Activated T-helper 1 cell treated with Interleukin-2 at 50 U/mL for 16 hours (primary cell): Measurements from ENCODE around the gene SLC15A4.
"Not testable (repeated sequence)": the region's sequence is repeated elsewhere in the genome, so short reads cannot be mapped to it uniquely, and the experiment has no call there.

Source experiments
- DNase-seq: peaks from one replicate; pipeline ENCODE4 v3.0.0-alpha.2; 2020; ENCODE audit warnings: low read depth

SLC15A4 gene

DNA sequence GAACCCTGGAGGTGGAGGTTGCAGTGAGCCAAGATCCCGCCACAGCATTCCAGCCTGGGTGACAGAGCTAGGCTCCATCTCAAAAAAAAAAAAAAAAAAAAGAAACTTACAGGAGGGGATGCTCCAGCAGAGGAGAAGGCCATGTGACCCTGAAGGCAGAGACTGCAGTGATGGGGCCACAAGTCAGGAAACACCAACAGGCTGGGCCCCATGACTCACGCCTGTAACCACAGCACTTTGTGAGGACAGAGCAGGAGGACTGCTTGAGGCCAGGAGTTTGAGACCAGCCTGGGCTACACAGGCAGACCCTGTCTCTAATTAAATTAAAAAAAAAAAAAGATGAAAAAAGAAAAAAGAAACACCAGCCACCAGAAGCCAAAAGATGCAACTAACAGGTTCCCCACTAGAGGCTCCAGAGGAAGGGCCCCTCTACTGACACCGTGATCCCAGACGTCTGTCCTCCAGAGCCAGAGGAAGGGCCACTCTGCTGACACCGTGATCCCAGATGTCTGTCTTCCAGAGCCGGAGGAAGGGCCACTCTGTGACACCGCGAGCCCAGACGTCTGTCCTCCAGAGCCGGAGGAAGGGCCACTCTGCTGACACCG, 20.4 kb upstream of the SLC15A4 start:
- DNase-seq, result no peak

DNA sequence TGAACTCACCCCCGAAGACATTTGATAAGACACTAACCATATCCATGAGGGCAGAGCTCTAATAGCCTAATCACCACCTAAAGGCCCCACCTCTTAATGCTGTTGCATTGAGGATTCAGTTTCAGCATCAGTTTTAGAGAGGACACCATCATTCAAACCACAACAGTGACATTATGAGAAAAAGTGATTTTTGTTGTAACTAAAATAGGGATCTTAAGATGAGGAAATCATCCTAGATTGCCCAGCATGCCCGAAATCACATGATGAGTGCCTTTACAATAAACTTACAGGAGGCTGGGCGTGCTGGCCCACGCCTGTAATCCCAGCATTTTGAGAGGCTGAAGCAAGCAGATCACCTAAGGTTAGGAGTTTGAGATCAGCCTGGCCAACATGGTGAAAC, 19.8 kb upstream of the SLC15A4 start:
- DNase-seq, result no peak

DNA sequence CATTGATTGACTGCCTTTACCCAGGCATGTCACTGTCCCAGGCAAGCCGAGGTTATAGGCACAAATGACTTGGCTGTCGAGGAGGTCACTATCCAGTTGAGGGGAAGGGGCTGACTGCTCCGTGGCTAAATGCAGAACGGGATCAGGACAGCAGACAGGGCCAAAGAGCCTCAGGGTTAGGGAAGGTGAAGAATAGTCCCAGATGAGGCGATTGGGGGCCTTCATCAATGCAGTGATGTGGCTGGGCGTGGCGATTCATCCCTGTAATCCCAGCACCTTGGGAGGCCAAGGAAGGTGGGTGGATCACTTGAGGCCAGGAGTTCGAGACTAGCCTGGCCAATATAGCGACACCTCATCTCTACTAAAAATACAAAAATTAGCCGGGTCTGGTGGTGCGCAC, 18.8 kb upstream of the SLC15A4 start:
- DNase-seq, result no peak

DNA sequence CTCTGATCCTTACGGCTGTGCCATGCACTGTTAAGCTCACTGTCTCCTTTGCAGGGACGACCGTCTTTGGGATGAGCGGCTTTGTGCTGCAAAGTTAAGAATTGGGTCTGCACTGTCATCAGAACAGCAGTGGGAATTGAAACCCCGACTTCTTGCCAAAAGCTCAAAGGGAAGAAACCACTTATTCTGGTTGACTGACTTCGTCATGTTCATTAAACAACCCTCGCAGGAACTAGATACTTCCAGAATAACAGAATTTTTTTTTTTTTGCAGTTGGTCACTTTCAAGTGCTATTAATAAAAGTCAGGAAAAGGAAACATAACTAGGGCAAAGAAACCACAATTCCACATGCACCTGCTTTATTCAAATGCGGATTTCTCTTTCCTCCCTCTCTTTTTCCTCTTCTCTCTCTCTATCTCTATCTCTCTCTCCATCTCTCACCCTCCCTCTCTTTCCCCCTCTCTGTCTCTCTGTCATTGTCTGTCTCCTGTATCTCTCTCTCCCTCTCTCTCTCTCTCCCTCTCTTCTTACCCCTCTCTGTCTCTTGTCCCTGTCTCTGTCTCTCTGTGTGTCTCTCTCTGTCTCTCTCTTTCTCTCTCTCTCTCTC, 17.2 kb upstream of the SLC15A4 start:
- no peak for DNase-seq

DNA sequence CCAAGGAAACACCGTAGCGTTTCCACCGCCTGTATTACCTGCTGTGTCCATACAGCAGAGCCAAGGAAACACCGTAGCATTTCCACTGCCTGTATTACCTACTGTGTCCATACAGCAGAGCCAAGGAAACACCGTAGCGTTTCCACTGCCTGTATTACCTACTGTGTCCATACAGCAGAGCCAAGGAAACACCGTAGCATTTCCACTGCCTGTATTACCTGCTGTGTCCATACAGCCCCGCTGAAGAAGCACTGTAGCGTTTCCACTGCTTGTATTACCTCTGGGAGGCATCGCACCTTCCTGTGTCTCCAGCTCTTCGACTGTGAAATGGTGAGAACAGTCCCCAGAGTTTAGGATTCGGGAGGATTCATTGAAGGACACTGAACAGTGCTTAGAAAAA, 16.1 kb upstream of the SLC15A4 start:
- DNase-seq, result not testable (repeated sequence)

DNA sequence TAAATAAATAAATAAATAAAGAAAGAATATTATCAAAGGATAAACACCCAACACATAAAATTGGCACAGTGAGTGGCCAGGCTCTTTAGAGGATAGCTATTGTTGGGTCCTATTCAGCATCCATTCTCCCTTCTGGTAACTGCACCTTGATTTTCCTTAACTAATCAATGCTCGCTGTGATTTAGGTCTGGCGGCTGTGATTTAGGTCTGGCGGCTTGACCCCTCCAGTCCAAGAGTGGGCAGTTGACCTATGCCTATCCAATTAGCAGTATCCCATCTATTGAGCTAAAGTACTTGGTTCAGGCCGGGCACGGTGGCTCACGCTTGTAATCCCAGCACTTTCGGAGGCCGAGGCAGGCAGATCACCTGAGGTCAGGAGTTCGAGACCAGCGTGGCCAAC, 9.7 kb upstream of the SLC15A4 start:
- no peak for DNase-seq

DNA sequence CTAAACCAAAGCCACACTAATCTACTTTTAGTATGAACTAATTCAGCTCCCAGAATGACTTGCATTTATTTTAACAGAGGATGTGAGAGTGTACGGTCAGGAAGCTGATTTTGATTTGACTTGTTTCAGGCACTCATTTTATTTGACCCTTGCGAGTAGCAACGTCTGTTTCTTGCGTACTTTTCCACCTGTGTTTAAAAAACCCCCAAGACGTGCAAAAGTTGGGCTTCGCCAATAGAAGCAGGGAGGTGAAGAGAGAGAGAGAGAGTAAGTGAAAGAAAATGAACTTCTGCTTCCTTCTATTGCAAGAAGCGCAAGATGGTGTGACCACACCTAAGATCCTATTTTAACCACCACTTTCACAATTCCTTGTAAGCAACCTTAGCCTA, 6.7 kb upstream of the SLC15A4 start:
- no peak for DNase-seq

DNA sequence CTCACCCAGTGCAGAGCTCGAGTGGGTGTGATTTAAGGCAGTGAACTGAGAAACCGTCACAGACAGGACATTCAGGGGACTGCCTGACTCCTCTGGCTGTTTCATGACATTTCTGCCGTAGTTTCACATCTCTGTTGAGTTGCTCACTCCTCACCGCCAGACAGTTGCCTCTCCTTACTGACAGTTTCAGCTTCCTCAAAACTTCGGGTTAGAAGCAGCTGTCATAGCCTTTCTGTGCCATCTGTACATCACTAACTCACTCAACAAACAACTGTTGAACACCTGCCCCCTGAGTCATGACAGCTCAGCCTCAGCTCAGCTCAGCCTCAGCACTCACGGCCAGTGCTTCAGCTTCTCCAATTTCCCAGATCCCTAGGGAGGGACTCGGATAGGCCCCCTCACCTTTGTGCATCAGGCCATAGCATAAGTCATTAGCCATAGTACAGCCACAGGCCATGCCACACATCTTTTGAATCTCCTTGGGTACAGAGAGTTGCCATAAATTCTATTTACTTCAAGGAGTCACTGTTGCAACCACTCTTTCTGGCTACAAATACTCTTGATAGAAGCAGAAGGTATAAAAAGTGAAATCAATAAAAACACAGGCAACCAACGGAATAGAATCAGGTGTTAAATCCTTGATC, 6.2 kb upstream of the SLC15A4 start:
- no peak for DNase-seq

DNA sequence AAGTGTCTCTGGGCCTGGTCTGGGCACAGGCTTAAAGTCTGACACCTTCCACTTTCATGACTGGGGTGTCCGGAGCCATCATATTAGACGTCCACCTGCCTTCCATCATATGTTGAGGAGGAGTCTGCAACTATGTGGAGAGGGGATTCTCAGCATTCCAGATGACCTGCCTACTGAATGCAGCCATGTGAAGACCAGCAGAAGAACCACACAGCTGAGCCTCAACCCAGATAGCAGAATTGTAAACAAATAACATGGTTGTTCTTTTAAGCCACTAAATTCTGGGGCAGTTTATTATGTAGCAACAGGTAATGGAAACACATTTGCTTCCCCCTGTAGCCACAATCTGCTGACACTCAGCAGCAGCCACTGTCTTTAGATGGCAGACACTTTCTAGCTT, 4.0 kb upstream of the SLC15A4 start:
- DNase-seq, result no peak

DNA sequence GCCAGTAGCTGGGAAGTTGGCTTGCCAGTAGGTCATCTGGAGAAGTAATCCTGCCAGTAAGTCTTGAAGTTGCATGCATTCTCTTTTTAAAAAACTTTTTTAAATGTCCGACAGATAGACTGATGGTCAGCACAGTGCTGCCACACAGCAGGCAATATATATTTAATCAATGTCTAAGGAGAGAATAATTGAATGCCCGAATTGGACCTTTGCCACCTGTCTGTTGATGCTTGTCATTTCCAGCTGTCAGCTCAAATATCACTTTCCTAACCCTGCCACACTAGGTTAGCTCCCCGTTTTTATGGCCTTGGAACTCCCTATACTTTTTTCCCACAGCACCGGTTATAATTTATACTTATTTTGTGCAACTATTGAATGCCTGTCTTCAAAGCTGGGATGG, 2.1 kb upstream of the SLC15A4 start:
- DNase-seq, result no peak

DNA sequence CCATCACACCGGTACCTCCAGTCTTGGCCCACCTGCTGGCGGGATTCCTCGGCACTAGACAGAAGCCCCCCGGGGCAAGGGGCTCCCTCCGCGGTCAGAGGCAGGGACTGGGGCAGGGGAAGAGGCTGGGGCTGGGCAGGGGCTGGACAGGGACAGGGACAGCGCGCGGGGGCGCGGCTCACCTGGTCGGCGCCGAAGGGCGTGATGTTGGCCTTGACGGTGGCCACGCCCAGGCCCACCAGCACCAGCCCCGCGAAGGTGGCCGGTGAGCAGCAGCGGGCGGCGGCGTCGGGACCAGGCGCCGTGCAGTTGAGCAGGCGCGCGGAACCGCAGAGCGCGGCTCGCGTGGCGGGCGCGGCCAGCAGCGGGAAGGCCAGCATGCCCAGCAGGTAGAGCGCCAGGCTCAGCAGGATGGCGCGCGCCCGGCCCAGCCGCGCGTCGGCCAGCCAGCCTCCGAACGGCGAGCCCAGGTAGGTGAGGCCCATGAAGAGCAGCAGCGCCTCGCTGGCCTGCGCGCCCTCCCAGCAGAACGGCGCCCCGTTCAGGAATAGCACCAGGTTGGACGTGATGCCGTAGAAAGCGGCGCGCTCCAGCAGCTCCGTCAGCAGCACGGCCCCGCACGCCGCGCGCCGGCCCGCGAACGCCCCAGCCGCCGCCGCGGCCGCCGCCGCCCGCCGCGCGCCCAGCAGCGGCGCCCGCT, 392 bp downstream of the SLC15A4 start:
- peak; percentile 9 for DNase-seq

DNA sequence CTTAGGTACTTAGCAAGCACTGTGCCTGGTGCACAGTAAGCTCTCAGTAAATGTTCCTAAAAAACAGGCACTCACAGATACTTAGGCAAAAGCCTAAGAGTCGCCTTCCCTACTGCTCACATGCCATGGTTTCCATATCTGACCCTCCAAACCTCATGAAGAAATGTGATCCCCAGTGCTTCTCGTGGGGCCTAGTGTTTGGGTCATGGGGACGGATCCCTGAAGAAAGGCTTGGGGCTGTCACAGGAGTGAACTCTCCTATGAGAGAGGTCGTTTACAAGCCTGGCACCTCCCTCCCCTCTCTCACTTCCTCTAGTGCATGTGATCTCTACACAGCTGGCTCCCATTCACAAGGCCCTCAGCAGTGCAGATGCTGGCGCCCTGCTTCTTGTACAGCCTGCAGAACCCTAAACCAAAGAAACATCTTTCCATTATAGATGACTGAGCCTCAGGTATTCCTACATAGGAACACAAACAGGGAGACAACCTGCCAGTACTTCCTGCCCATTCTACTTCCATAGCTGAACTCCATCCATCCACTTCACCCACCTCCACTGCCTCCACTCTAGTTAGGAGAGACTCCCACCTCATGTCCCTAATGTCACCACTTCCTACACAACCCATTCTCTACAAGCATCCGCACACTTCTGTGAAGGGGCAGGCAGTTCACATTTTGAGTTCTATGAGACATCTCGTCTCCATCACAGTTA, 2.9 kb downstream of the SLC15A4 start:
- DNase-seq, result no peak

DNA sequence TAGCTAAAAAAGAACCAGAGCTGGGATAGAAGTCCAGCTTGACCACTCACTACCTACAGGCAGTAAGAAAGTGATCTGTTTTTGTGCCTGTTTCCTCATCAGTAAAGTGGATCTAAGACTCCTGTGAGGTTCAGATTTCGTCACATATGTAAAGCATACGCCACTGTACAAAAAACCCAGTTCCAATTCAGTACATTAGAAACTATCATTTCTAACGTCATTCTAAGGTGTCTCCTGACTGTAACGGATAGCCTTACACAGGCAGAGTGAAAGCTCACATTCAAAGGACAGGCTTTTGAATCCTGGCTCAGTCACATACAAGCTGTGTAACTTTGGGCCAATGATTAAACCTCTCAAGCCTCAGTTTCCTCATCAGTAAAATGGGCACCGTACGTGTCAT, 3.5 kb downstream of the SLC15A4 start:
- no peak for DNase-seq

DNA sequence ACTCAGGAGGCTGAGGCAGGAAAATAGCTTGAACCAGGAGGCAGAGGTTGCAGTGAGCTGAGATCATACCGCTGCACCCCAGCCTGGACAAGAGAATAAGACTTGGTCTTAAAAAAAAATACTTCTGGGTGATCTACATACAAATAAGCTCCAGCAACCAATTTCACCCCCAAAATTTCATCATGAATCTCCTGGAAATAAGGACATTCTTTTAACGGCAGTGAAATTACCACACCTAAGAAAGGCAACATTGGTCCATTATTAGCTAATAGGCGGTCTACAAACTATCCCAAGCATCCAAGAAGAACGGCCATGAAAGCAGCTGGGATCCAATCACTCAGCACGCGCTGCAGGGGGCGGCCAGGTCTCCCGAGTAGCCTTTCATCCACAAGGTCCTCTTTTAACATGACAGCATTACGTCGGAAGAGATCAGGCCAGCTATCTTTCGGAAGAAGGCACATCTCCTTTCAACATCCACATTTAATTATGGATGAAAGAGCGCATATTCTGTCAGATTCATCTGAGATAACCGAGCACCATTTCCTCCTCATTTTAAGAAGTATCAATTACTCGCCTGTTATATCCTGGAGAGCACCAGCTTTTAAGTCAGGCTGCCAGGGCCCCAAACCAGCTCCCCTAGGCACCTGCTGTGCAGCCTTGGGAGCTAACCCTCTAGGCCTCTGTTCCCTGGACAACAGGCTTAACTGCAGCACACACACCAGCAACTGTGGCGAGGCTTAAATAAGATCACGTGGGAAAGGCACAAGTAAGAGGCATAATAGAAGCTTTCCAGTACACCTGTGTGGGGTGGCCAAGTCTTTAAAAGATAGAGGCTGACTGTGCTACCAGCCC, 4.2 kb downstream of the SLC15A4 start:
- no peak for DNase-seq

DNA sequence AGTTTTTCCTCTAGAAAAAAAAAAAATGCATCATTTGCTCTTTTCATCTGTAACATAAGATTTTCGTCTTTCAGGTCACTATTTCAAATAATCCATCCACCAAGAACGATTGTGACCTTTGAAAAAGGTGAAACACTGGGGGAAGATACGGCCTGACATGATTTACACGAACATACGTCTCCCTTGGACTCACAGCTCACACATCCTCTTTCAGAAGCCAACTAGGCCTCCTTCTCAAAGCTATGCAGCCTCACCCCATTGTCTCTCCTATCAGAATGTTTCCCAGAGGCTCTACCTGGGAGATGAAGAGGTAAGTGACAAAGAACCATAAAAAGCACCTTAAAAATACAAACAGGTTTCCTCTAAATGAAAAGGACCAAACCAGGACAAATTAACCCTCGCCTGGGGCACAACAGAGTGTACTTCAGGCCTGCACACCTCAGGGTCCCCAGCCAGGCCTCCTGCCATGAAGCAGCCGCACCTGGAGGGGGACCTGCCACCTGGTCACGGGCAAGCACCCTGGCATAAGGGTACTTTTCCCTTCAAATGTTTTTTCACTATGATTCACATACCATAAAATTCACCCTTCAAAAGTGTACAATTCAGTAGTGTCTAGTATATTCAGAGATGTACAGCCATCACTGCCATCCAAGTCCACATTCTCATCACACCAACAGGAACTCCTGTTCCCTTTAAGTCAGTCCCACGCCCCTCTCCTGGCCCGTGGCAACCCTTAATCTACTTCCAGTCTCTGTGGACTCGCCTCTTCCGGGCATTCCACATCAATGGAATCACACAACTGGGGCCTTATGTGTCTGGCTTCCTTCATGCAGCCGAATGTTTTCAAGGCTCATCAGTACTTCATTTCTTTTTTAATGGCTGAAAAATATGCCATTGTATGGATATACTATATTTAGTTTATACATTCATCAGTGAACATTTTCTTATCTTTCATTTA, 5.4 kb downstream of the SLC15A4 start:
- no peak for DNase-seq

DNA sequence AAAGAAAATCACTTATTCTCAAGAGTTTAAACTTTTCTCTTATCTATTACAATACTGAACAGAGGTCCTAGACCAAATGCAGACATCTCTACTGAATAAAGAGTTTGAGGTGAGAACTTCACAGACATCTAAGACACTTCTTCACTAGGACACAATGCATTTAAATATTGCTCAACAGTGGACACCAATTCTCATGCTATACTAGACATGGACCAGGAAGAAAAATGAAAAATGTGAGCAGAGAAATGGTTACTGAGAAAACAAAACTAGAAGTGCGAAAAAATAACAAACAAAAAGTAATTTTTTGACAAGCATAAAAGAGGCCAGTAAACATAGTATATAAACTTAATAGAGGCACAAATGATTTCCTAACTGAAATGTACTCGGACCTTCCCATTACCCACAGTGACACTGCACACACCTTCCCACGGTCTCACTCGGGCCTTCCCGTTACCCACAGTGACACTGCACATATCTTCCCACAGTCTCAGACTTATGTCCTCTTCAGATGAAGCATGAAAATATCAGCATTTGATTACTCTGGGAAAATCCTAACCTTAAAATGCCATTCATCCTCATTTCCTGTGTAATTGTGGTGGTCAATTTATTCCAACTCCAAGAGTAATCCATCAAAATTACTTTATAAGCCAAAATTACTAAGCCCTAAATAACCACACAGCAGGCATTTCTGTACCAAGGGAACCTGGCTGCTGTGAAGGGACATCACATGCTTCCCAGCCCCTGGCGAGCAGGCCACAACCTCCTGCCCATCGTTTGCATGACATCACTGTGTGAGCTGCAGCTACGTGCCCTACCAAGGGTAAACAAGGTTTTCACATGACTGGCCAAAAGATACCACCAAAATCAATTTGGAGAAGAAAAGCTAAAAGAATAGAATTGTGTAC, 6.4 kb downstream of the SLC15A4 start:
- no peak for DNase-seq

DNA sequence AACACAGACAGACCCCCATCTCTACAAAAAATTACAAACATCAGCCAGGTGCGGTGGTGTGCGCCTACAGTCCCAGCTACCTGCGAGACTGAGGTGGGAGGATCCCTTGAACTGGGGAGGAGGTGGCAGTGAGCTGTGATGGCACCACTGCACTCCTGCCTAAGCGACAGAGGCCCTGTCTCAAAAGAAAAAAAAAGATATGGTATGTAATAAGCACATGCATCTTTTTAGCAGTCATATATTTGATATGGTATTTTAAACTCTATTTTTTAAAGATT, 7.2 kb downstream of the SLC15A4 start:
- DNase-seq, result no peak

DNA sequence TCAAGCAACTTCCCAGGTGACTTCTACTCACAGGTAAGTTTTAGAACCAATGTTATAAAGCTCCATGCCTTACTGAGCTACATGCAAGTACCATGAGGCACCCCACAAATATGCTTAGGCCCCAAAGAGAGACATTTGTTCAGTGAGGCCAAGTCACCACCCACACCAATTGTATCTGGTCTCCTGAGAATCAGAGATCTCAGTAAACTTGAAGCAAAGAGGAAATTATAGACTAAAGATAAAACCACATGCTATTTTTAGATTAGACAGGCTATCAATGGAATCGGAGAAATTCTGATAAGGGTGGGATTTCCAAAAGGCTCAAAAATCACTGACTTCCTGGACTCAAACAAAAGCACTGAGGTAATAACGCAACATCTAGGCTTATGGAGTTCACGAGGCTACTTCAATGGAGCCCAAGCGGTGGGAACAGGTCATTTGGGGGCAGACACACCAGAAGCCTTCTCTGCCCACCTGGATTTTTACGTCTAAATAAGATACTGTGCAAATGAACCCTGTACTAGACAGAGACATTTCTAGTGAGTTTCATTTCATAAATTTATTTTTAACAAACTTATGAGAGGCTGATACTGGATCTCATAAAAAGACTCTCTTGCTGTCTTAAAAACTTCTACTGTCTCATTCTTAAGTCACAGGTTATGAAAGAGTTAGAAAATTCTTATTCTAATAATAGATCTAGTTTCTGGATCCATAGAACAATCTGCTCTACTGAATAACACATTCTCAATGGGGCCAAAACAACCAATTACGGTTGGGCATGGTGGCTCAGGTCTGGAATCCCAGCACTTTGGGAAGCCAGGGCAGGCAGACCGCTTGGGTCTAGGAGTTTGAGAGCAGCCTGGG, 7.7 kb downstream of the SLC15A4 start:
- no peak for DNase-seq
